Stomach (tissue), 9 donors: ENCODE measurements around the gene C15orf39. TPM values are rescaled to one million over a fixed set of nuclear protein-coding genes. Genes with fewer than 3 reads are reported as not detected.

Experiments
- DNase-seq, 2 donors: peaks; one replicate each; pipeline versions ENCODE4 v3.0.0 to v3.0.0-alpha.2; 2013 to 2019
- H3K27ac ChIP-seq, 5 donors: fragments of 200-600 bp in 4 of 5; sonication (generic) in 4 of 5; one replicate each; pipeline ENCODE4 v1.5.1; 2013 to 2019; ENCODE audit warnings: mild to moderate bottlenecking in 1 of 5, moderate library complexity in 1 of 5
- H3K27me3 ChIP-seq, 3 donors: fragments of 200-600 bp; sonication (generic); one replicate each; pipeline ENCODE4 v1.5.1; 2017 to 2019; ENCODE audit warnings: mixed run types in 1 of 3
- H3K36me3 ChIP-seq, 4 donors: fragments of 200-600 bp; sonication (generic); 1 replicate in 3 of 4; 2 replicates in 1 of 4; pipeline ENCODE4 v1.5.1; 2016 to 2019
- H3K4me1 ChIP-seq, 4 donors: fragments of 200-600 bp; sonication (generic); one replicate each; pipeline ENCODE4 v1.5.1; 2016 to 2019
- H3K4me3 ChIP-seq, 4 donors: fragments of 200-600 bp; sonication (generic) in 3 of 4; one replicate each; pipeline ENCODE4 v1.5.1; 2016 to 2019; ENCODE audit warnings: mild to moderate bottlenecking in 1 of 4
- H3K9me3 ChIP-seq, 4 donors: fragments of 200-600 bp; sonication (generic); one replicate each; pipeline ENCODE4 v1.5.1; 2016 to 2019
- CTCF ChIP-seq, 7 experiments: fragments of 450-650 bp in 4 of 7; fragments of 200-600 bp in 3 of 7; sonication (generic) in 3 of 7; IDR thresholded peaks; one replicate each; pipeline ENCODE4 v1.5.1; 2016 to 2019; ENCODE audit warnings: antibody characterized with exemption in 7 of 7, control low read depth in 2 of 7, mild to moderate bottlenecking in 1 of 7
- EP300 ChIP-seq: sonication (generic); formaldehyde crosslinking; IDR thresholded peaks from one replicate; pipeline ENCODE4 v1.6.1; 2017; ENCODE audit warnings: antibody characterized with exemption
- POLR2A ChIP-seq, 4 donors: fragments of 450-650 bp; IDR thresholded peaks; one replicate each; pipeline ENCODE4 v1.6.1; 2016; ENCODE audit warnings: antibody characterized with exemption in 4 of 4, control low read depth in 2 of 4, mild to moderate bottlenecking in 1 of 4, moderate library complexity in 1 of 4
- POLR2AphosphoS5 ChIP-seq, 3 donors: sonication (generic); formaldehyde crosslinking; IDR thresholded peaks; one replicate each; pipeline ENCODE4 v1.6.1; 2016; ENCODE audit warnings: antibody characterized with exemption in 3 of 3
- WGBS, 5 donors: extraction: QIAGEN DNeasy Blood & Tissue Kit in 3 of 5; methylation state at CpG; one replicate each; pipeline versions ENCODE4 v1.1.5 to v1.1.7; 2013 to 2018; 5-methylcytosine and 5-hydroxymethylcytosine counted together
- intact Hi-C: fragments of 100-400 bp; cut with DNase I; formaldehyde crosslinking; loops from one replicate; pipeline ENCODE4 v1.15.1; 2023; ENCODE audit warnings: low total_unique reads
- polyA plus RNA-seq, 3 donors: library from polyadenylated mRNA; stranded (reverse); fragments of 200-250 nt; gene quantifications; one replicate each; pipeline ENCODE4 v1.2.3, GENCODE V29; 2013
- total RNA-seq, 5 donors: library from RNA; depleted of rRNA; stranded (reverse); fragments of >200 nt; gene quantifications; one replicate each; pipeline versions ENCODE4 v1.1.0 to v1.2.3, GENCODE V29; 2014 to 2016
- donor health status: healthy with polysubstance abuse.
- donor health status: Bipolar disorder and iron deficiency.
- donor health status: healthy.

C15orf39 gene
- total and polyA plus RNA-seq, 8 donors: 3.1 to 29.1 (median 11.1) TPM

GRCh38 chr15:75153565-75154276 lies 48.0 kb upstream of the C15orf39 start:
- intact Hi-C loops: no loop called here
- no peak for TF ChIP-seq POLR2AphosphoS5 (IDR thresholded peaks at IDR 0.05)
- no peak for TF ChIP-seq CTCF (IDR thresholded peaks at IDR 0.05)
- no peak for TF ChIP-seq EP300
- no peak for TF ChIP-seq POLR2A (IDR thresholded peaks at IDR 0.05)

GRCh38 chr15:75154461-75155062 lies 47.1 kb upstream of the C15orf39 start:
- 69 to 90% (median 86%) methylated on average over 4 to 7 of the region's 7 CpGs for WGBS, 5 donors
- Histone ChIP-seq H3K4me1 (peaks cover 0 to 28% (median 3%) of the 10 kb centered on the region in 4 donors), H3K36me3 (no peaks in the 10 kb centered on the region), H3K9me3 (no peaks in the 10 kb centered on the region), H3K27me3 (no peaks in the 10 kb centered on the region), H3K27ac (no peak overlapping the region), H3K4me3 (no peak overlapping the region)
- DNase-seq: no peak
- TF ChIP-seq EP300 (no peak), POLR2AphosphoS5 (IDR thresholded peaks at IDR 0.05) (no peak), CTCF (IDR thresholded peaks at IDR 0.05) (no peak), POLR2A (IDR thresholded peaks at IDR 0.05) (no peak)
- intact Hi-C loops: no loop called here

More at GRCh38 chr15:75153565-75154276, 48.0 kb upstream of the C15orf39 start:
- Histone ChIP-seq H3K36me3 (no peaks in the 10 kb centered on the region), H3K4me3 (no peak overlapping the region), H3K27ac (peak overlapping the region in 1 of 5 donors; percentile 32), H3K27me3 (no peaks in the 10 kb centered on the region), H3K9me3 (no peaks in the 10 kb centered on the region), H3K4me1 (peaks cover 0 to 22% (median 0%) of the 10 kb centered on the region in 4 donors)
- WGBS, 5 donors: 65 to 85% (median 83%) methylated on average over 8 of the region's 8 CpGs
- no peak for DNase-seq

GRCh38 chr15:75156326-75157215 lies 45.1 kb upstream of the C15orf39 start:
- H3K4me1 ChIP-seq: peaks cover 0 to 33% (median 4%) of the 10 kb centered on the region in 4 donors
- no peak overlapping the region for H3K27ac ChIP-seq
- intact Hi-C loops: no loop called here
- H3K4me3 ChIP-seq: no peak overlapping the region
- TF ChIP-seq EP300 (no peak), POLR2A (IDR thresholded peaks at IDR 0.05) (no peak), CTCF (IDR thresholded peaks at IDR 0.05) (no peak), POLR2AphosphoS5 (IDR thresholded peaks at IDR 0.05) (no peak)
- no peaks in the 10 kb centered on the region for H3K36me3 ChIP-seq
- no peaks in the 10 kb centered on the region for H3K9me3 ChIP-seq
- peak in 1 of 2 donors; percentile 74 for DNase-seq
- WGBS, 5 donors: 49 to 67% (median 66%) methylated on average over 10 to 12 of the region's 12 CpGs
- H3K27me3 ChIP-seq: no peaks in the 10 kb centered on the region

GRCh38 chr15:75158402-75158801 lies 43.3 kb upstream of the C15orf39 start:
- H3K4me3 ChIP-seq: no peak overlapping the region
- no peaks in the 10 kb centered on the region for H3K9me3 ChIP-seq
- peak overlapping the region in 1 of 5 donors; percentile 38 for H3K27ac ChIP-seq
- TF ChIP-seq EP300: no peak
- TF ChIP-seq POLR2AphosphoS5 (IDR thresholded peaks at IDR 0.05): no peak
- TF ChIP-seq CTCF (IDR thresholded peaks at IDR 0.05): no peak
- no peak for TF ChIP-seq POLR2A (IDR thresholded peaks at IDR 0.05)
- DNase-seq: no peak
- no peaks in the 10 kb centered on the region for H3K36me3 ChIP-seq
- peaks cover 0 to 41% (median 6%) of the 10 kb centered on the region in 4 donors for H3K4me1 ChIP-seq
- H3K27me3 ChIP-seq: no peaks in the 10 kb centered on the region
- WGBS, 5 donors: 88 to 93% (median 92%) methylated on average over 2 to 7 of the region's 7 CpGs
- intact Hi-C loops: no loop called here
